ENCODE results near the gene DCBLD1.

DNA sequence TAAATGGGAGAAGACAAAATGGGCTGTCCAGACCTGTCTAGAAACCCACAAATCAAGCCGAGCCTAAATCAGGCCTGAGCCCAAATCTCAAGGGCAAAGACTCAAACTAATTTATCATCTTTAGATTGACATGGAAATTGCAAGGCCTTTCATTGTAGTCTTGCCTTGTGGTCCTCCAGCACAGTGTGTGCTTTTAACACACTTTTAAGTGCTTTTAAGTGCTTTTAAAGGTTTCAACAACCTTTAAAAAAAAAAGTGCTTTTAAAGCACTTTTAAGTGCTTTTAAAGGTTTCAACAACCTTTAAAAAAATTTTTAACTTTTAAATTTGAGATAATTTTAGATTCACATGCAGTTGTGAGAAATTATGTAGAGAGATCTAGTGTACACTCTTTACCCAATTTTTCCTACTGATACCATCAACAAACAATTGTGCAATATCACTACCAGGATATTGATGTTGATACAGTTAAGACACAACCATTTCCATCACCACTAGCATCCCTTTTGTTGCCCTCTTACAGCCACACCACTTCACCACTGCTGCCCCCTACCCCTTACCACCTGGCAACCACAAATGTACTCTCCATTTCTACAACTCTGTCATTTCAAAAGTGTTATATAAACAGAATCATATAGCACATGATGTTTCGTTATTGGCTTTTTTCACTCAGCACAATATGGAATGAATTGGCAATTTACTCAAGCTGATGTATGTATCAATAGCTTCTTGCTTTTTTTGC is 23.1 kb upstream of the DCBLD1 start:
- no peak for TF ChIP-seq POLR2AphosphoS5 (IDR thresholded peaks at IDR 0.05; ENCODE audit: low read depth, low read length)
- TF ChIP-seq POLR2A (IDR thresholded peaks at IDR 0.05; ENCODE audit: low read depth, low read length), result no peak
- no peak for TF ChIP-seq SPI1 (IDR thresholded peaks at IDR 0.05; ENCODE audit: low read depth, low read length)
- no peak for TF ChIP-seq POU2F2 (IDR thresholded peaks at IDR 0.05; ENCODE audit: low read depth, low read length)
- TF ChIP-seq TAF1 (IDR thresholded peaks at IDR 0.05; ENCODE audit: low read depth, low read length), result no peak

Data from GM12891 (cell line).